Tibial nerve (tissue), 4 donors: Measurements from ENCODE around the gene ZNF763.

ENCODE experiments used
- CTCF ChIP-seq, 5 experiments: fragments of 200-600 bp in 3 of 5; fragments of 450-650 bp in 2 of 5; sonication (generic) in 3 of 5; IDR thresholded peaks; one replicate each; pipeline ENCODE4 v1.5.1; 2016 to 2019; ENCODE audit warnings: antibody characterized with exemption in 5 of 5, mild to moderate bottlenecking in 3 of 5, moderate library complexity in 2 of 5
- EP300 ChIP-seq, 2 donors: sonication (generic); formaldehyde crosslinking; IDR thresholded peaks; one replicate each; pipeline ENCODE4 v1.6.1; 2017; ENCODE audit warnings: antibody characterized with exemption in 2 of 2, mild to moderate bottlenecking in 1 of 2
- POLR2A ChIP-seq, 2 donors: fragments of 450-650 bp; IDR thresholded peaks; one replicate each; pipeline ENCODE4 v1.6.1; 2017; ENCODE audit warnings: antibody characterized with exemption in 2 of 2, mild to moderate bottlenecking in 2 of 2, moderate library complexity in 2 of 2

GRCh38 chr19:11984986-11985385 lies 20.1 kb downstream of the ZNF763 start:
- TF ChIP-seq CTCF (IDR thresholded peaks at IDR 0.05) (no peak), EP300 (IDR thresholded peaks at IDR 0.05) (no peak), POLR2A (IDR thresholded peaks at IDR 0.05) (no peak)
